DMS153 treated with DMSO at 0.1 percent for 48 hours (cell line): ENCODE measurements around the gene SLC38A1.
"Not testable (repeated sequence)": the region's sequence is repeated elsewhere in the genome, so short reads cannot be mapped to it uniquely, and the experiment has no call there.

Experiments used
- DNase-seq: peaks from one replicate; lab custom pipeline; 2025; ENCODE audit not compliant: unreplicated experiment; lab: John Stamatoyannopoulos, UW

Gene SLC38A1

DNA sequence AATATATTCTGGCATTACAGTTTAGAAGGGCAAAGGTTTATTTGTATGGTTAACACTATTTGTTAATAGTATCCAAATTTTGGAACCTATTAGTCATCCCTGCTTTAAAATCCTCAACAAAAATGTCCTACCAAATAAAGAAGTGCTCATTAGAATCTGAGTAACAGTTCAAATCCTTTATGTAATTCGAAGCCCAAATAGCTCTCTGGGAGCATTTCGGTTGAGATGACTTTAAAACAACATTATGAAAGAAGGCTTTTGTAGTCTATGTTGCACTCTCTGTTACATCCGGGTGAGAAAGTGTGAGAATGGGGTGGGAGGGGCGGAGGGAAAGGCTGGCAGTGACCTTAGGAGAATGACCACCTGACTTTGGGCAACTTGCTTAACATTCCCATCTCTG is 59.7 kb downstream of the SLC38A1 start:
- DNase-seq = no peak

- DNase-seq = no peak
These were observed 60.5 kb downstream of the SLC38A1 start for GRCh38 chr12:46208370-46208769.

GRCh38 chr12:46207644-46208043 is 61.2 kb downstream of the SLC38A1 start:
- no peak for DNase-seq

- no peak for DNase-seq
These were observed 62.4 kb downstream of the SLC38A1 start for GRCh38 chr12:46206471-46206870.

GRCh38 chr12:46205294-46205693 is 63.5 kb downstream of the SLC38A1 start:
- no peak for DNase-seq

GRCh38 chr12:46201284-46201789 is 67.5 kb downstream of the SLC38A1 start:
- DNase-seq = no peak

DNA sequence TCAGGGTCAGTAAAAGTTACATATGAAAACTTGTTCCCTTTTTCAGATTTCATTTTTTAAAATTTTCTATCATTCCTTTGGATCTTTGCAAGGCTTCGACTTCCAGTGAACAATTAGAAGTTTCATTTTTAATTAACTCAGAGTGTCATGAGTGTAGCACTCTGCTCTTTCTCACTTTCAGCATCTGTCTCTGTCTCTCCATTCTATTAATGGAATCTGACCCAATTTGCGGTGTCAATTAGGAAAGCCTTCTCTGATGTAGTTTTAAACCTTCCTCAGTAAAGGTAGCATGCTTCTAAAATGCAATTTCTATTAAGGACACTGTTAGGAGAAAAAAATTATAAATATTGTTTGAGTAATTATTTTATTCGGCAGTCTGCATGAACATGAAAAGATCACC is 68.3 kb downstream of the SLC38A1 start:
- no peak for DNase-seq

- no peak for DNase-seq
These were observed 69.9 kb downstream of the SLC38A1 start for GRCh38 chr12:46198913-46199312.

DNA sequence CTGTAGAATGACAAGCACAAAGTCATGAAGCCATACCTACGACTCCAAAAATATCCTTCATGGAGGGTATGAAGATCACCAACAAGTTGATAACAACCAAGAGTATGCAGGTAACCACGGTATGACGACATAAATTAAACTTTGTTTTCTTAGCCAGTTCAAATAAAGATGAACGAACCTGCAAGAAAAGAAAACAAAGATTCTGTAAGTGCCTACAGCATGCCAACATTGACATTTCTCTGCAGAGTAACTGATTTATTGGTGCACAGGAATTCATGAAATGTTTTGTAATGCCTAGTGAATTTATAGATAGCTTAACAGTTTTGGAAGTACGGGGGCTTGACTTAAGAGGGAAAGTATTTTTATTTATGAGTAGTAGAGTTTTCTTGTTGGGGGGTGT is 71.0 kb downstream of the SLC38A1 start:
- no peak for DNase-seq

GRCh38 chr12:46190533-46190932 is 78.3 kb downstream of the SLC38A1 start:
- DNase-seq = not testable (repeated sequence)

DNA sequence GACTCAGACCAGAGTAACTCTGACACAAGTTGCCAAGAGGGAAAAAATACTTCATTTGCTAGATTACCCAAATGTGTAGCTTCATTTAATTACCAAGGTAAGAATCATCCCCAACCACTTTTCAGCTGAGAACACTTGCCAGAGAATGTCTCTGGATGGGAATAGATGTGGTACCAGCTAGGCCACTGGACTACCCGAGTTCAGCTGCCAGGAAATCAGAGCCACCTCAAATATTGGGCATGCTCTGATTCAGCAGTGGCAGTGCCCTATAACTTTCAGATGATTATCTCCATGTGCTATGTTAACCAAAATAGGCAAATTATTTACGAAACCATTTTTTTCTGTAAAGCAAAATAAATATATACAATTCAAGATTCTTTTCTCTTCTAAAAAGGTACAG is 80.7 kb downstream of the SLC38A1 start:
- no peak for DNase-seq

- DNase-seq = no peak
These were observed 81.8 kb downstream of the SLC38A1 start for GRCh38 chr12:46187023-46187422.

GRCh38 chr12:46186088-46186487 is 82.8 kb downstream of the SLC38A1 start:
- no peak for DNase-seq

DNA sequence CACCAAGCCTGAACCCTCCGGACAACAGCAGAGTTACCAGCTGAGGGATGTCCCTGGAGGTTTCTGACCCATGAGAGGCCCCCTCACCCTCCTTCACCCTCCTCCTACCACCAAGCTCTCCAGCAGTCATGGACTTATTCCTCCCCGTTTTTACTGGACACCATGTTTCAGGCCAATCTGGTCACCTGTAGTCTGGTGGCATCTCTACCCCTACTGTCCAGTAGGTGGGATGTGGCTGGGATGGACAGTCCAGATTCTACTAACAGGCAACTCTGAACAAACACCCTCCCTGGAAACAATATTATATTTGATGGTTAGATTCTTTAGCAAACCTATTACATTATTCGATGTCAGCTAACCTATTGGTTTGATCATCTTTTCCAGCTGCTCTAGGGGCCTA is 83.2 kb downstream of the SLC38A1 start:
- DNase-seq = no peak

- no peak for DNase-seq
These were observed 83.8 kb downstream of the SLC38A1 start for GRCh38 chr12:46184798-46185595.

DNA sequence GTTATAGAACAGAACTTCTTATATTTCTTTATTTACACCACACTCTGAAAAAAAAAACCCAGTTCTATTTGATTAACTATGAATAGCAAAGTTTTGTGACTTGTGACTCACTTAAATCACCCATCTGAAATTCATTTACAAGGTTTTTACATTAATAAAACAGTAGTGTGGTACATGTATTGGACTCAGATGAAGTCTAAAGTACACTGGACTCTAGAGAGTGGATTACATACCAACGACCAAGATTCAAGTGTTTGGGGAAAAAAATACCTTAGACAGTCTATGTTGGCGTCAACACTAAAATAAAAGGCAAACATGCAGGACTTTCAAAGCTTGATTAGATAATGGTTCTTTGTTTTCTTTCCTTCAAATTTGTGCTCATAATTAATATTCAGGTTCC is 85.7 kb downstream of the SLC38A1 start:
- no peak for DNase-seq

GRCh38 chr12:46181465-46181864 is 87.4 kb downstream of the SLC38A1 start:
- no peak for DNase-seq

- DNase-seq = no peak
These were observed 89.0 kb downstream of the SLC38A1 start for GRCh38 chr12:46179693-46180452.

- DNase-seq = no peak
These were observed 90.8 kb downstream of the SLC38A1 start for GRCh38 chr12:46177837-46178608.

- DNase-seq = no peak
These were observed 91.8 kb downstream of the SLC38A1 start for GRCh38 chr12:46177025-46177424.

GRCh38 chr12:46174919-46175318 is 93.9 kb downstream of the SLC38A1 start:
- DNase-seq = no peak
